NCI-H146 (cell line): ENCODE measurements around the gene DNAH1.

Experiments used
- DNase-seq: peaks from one replicate; lab custom pipeline; 2025; lab: John Stamatoyannopoulos, UW

The DNAH1 gene

GRCh38 chr3:52311576-52312119 is 4.5 kb upstream of the DNAH1 start:
- peak; percentile 98 for DNase-seq

- no peak for DNase-seq
These were observed 2.8 kb upstream of the DNAH1 start for GRCh38 chr3:52313188-52313773.

GRCh38 chr3:52313774-52314188 is 2.3 kb upstream of the DNAH1 start:
- no peak for DNase-seq

DNA sequence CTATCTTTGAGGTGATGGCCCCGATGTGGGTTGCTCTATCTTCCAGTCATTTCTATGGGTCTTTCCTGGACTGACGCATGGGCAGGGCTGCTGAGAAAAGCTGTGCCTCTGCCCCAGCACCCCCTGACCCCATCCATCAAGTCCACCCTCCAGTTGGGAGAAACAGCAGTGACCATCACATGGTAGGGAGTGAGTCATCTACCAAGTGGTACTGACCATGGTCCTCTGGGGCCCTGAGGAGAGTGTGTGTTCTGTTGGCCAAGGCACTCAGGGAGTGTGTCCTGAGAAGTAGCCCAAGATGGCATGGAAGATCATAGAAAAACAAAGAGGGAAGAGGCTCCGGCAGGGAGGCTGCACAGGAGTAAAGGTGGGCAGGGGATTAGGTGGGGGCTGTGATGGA is 1.6 kb upstream of the DNAH1 start:
- DNase-seq: no peak

DNA sequence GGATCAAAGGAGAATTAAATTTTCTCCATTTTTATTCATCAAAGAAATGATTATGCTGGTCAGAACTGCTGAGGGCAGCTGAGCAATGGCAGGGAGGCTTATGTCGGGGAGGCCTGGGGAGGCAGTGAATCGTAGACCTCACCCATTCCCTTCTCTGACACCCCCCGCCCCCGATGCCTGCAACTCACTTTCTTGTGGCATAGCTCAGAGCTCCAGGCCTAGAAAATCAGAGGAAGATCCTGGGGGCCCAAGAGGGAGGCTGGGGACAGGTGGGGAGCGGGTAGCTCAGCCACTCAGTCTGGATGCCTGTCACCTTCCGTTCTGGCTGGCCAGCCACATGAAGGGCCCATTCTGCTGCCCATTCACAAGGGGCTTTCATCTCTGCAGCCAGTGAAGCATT is 1.1 kb upstream of the DNAH1 start:
- DNase-seq: no peak

GRCh38 chr3:52317208-52318000 is 1.3 kb downstream of the DNAH1 start:
- DNase-seq: peak; percentile 49

DNA sequence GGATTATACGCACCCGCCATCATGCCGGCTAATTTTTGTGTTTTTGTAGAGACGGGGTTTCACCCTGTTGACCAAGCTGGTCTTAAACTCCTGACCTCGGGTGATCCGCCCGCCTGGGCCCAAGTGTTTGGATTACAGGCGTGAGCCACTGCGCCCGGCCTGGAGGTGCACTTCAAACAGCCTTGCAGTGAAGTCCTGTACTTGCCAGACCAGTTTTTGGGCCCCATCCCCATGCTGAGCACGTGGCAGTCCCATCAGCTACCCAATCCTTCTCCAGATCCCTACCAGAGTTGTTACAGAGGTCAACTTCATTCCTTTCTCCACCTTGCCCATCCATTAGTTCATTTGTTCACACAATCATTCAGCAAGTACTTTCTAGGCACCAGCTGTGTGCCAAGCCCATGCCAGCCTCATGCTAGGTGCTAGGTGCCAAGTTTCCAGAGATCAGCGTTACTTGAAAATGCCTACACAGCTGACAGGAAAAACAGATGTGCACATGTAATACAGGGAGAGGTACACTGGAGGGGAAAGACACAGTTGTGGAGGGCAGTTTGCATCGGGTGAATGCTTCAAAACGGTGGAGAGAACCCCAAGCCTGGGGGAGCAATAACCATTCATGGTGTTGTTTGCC is 2.2 kb downstream of the DNAH1 start:
- DNase-seq: no peak

- no peak for DNase-seq
These were observed 3.9 kb downstream of the DNAH1 start for GRCh38 chr3:52319921-52320595.

- no peak for DNase-seq
These were observed 5.4 kb downstream of the DNAH1 start for GRCh38 chr3:52321481-52321880.

DNA sequence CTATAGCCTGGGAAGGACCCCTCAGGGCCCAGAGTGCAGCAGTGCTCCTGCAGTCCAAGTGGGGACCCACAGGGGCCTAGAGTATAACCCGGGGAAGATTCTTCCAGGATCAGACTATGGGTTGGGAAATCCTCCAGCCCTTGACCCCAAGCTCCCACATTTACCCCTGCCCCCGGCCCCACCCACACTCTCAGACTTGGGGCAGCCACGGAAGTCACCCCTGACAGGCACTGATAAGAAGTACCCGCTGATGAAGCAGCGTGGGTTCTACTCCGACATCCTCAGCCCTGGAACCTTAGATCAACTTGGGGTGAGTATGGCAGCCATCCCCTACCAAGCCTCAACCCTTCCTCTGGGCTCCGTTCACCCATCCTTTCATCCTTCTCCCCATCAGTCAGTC is 6.3 kb downstream of the DNAH1 start:
- no peak for DNase-seq

GRCh38 chr3:52323526-52324295 is 7.6 kb downstream of the DNAH1 start:
- DNase-seq: peak; percentile 7

GRCh38 chr3:52324676-52325075 is 8.6 kb downstream of the DNAH1 start:
- DNase-seq: no peak

- no peak for DNase-seq
These were observed 9.6 kb downstream of the DNAH1 start for GRCh38 chr3:52325686-52326085.

DNA sequence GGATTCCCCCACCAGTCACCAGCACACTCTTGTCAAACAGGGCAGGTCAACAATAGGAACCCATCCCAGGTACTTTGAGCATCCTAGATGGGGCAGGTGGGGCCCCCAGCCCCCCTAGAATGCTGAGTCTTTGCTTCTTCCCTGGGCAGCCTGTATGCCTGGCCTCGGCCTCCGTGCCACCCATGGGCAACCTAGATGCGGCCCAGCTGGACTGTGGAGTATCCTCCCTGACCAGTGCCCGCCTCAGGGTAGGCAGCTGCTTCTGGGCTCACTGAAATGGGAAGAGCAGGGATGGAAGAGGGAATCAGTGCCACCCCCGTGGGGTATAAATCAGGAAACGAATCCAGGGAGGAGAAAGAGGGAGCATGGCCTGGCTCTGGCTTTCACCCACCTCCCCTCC is 10.9 kb downstream of the DNAH1 start:
- no peak for DNase-seq

- DNase-seq: no peak
These were observed 11.6 kb downstream of the DNAH1 start for GRCh38 chr3:52327486-52328290.

DNA sequence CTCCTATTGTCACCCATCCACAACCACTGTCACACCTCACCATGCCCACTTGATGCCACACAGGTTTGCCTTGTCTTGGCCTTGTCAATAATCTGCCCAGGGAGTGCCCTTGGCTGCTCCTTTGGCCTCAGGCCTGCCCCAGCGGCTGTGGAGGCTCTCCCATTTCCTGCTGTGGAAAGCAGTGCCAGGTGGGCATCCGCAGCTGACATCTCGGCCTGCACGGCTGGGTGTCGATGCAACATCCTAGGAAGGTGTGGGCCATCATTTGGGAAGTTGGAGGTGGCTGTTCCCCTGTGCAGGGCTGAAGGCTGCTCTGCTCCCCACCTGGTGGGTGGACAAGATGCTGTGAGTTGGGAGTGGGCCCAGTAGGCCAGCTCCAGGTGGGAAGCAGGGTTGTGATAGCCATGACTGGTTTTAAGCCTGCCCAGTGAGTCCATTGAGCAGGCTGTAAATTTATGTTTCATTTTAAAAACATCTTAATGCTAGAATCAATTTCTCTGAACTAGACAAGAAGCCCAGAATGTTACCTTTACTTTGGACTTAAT is 12.5 kb downstream of the DNAH1 start:
- DNase-seq: no peak

DNA sequence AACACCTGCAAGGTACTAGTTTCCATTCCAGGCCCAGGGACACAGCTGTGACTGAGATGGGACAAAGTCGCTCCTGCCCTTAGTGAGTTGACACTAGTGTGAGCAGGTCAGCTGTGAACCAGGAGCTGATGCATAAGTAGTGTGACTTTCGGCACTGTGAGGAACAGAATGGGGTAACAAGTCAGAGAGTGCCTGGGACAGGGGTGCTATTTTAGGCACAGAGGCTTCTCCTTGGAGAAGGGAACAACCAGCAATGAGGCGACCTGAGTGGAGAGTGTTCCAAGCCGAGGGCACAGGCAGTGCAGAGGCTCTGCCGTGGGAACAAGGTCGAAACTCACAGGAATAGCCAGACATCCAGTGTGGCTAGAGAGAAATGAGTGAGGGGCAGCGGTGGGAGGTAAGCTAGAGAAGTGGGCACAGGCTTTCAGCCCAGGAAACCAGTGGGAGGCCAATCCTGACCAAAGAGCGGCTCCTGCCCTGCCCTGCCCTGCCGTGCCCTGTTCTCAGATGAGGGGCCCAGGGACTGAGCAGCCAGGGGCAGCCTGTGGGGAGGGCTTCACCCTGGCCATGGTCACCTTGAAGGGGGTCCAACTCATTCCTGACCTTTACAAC is 14.2 kb downstream of the DNAH1 start:
- no peak for DNase-seq

GRCh38 chr3:52331091-52331490 is 15.0 kb downstream of the DNAH1 start:
- DNase-seq: no peak

DNA sequence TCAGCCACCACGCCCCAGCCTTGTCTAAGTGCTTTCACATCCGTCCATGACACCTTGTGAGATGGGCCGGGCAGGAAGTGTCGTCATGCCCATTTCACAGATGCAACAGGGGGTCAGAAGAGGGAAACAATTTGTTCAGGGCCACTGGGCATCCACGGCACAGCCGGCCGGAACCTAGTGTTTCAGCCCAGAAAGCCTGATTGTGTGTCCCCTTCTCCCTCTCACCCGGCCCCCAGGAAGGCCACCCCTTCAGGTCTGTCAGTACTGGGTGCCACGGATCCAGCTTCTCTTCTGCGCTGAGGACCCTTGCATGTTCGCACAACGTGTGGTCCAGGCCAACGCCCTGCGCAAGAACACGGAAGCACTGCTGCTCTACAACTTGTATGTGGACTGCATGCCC is 15.8 kb downstream of the DNAH1 start:
- DNase-seq: no peak
